HG03159 (cell line): ENCODE results near the gene AQP12A.
"Not testable (repeated sequence)": the region's sequence is repeated elsewhere in the genome, so short reads cannot be mapped to it uniquely, and the experiment has no call there.

Experiments used
- ATAC-seq: cut with Tn5 transposase; IDR thresholded peaks from one replicate; pipeline ENCODE4 v1.9.1; 2021; ENCODE audit warnings: mild to moderate bottlenecking, moderate library complexity; ENCODE audit not compliant: unreplicated experiment

The AQP12A gene

DNA sequence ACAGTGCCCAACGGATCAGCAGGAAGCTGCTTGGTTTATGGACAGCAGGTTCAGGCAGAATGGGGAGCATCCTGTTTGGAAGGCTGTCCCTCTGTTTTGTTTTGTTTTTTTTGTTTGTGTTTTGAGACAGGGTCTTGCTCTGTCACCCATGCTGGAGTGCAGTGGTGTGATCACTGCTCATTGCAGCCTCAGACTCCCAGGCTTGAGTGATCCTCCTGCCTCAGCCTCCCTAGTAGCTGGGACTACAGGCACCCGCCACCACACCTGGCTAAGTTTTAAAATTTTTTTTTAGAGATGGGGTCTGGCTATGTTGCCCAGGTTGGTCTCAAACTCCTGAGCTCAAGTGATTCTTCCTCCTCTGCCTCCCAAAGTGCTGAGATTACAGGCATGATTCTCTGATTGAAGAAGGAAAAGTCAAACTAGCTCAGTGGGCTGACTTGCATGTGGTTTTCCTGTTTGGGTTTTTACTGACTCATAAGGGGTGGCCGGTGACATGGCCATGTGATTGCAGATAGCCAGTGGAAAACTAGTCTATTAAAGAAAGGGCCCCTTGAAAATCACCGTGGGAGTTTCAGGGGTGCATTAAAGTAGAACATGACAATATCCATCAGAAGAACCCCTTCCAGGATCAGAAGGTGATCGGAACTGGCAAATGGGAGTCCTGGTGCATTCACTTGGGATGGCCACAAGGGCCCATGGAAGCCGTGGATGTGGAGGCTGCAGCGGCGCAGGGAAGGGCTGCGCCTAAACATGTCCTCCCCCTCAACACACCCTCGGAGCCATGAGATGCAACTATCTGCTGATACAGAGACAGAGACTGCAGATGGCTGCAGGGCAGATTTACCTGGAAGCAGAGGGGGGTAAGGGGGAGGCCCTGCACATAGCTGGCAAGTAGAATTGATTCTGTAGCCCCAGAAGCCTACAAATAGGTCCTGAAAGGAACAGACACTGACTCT is 35.5 kb upstream of the AQP12A start:
- ATAC-seq = no peak

DNA sequence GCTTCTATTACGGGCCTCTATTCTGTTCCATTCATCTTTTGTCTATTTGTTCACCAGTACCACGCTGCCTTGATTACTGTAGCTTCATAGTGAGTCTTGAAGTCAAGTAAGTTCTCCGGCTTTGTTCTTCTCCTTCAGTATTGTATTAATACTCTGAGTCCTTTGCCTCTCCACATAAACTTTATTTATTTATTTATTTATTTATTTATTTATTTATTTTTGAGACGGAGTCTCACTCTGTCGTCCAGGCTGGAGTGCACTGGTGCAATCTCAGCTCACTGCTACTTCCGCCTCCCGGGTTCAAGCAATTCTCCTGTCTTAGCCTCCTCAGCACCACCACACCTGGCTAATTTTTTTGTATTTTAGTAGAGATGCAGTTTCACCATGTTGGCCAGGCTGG is 31.8 kb upstream of the AQP12A start:
- ATAC-seq = not testable (repeated sequence)

DNA sequence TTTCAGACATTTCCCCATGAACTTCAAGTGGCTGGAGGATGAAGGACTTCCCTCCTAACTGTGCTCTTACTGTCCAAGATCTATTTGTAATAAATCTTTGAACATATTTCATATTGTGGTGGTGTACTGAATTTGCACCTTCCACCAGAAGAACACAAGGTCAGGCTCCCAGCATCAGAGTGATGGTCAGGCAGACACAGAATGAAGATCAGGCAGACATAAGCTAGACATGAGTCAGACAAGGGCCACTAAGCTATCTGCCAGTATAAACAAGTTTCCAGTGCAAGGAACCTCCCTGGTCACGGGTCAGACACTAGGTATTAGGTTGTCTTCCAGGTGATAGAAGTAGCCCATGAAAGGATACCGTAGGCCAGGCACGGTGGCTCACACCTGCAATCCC is 29.0 kb upstream of the AQP12A start:
- ATAC-seq = no peak

DNA sequence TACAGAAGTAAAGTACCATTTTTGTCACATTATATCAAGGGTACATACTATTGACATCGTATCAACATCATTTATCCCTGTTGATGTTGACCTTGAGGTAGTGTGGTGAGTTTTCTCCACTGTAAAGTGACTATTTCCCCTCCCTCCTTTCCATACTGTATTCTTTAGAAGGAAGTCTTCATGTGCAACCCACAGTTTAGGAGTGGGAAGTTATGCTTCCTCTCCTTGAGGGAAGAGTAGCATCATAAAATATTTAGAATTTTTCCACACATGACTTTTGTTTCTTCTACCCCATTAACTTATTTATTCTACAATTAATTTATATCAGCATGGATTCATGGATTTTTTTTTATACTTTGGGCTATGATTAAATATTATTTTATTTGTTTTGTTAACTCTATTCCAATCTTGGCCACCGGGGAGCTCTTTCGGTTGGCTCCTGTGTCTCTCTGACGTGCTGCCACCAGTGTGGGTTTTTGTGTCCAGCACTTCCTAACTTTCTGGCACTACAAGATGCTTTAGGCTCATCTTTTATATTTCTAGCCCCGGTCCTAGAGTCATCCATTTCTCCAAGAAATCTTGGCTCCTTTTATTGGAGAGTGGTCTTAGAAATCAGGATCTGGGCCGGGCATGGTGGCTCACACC is 28.0 kb upstream of the AQP12A start:
- no peak for ATAC-seq

DNA sequence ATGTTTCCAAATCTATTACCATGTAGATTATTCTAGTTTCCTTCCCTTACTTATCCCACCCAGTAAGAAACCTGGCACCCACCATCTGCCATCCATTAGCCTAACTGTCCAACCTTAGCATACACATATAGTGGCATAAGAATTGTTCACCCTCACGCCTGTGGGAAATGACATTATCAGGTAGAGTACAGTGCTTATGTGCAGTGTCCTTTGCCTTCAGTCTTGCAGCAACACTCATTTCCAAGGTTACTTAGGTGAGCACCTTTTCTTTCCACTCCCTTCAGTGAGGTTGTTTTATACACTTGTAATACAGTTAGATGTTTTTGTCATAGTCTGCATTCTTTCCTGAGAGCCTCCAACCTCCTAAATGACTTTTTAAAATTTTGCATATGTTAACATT is 27.0 kb upstream of the AQP12A start:
- no peak for ATAC-seq

DNA sequence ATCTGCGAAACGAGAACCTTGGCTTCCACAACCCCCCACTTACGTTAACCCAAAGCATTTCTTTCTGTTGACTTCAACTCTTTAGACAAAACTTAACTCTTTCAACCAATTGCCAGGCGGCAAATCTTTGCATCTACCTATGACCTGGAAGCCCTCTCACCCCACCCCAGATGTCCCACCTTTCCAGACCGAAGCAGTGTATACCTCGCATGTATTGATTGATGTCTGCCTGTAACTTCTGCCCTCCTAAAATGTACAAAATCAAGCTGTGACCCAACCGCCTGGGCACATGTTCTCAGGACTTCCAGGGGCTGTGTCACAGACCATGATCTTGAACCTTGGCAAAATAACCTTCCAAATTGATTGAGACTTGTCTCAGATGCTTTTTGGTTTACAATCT is 21.3 kb upstream of the AQP12A start:
- no peak for ATAC-seq

DNA sequence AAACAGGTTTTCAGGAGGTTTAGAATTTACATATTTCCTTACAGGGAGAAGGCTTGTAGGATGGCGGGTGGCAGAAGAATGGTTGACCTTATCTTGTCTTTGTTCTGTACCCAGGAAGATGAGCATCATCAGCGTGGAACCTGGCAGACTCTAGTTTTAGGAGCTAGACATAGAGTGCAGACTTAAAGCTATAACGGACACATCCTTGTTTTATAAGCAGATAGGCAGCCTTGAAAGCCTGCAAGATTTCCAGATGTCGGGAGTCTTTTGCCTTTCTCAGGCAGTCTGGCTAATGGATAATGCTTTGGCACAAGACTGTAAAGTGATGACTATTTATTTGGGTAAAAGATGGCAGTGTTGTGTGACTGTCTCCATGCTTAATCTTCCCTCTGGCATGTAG is 20.7 kb upstream of the AQP12A start:
- ATAC-seq = no peak

DNA sequence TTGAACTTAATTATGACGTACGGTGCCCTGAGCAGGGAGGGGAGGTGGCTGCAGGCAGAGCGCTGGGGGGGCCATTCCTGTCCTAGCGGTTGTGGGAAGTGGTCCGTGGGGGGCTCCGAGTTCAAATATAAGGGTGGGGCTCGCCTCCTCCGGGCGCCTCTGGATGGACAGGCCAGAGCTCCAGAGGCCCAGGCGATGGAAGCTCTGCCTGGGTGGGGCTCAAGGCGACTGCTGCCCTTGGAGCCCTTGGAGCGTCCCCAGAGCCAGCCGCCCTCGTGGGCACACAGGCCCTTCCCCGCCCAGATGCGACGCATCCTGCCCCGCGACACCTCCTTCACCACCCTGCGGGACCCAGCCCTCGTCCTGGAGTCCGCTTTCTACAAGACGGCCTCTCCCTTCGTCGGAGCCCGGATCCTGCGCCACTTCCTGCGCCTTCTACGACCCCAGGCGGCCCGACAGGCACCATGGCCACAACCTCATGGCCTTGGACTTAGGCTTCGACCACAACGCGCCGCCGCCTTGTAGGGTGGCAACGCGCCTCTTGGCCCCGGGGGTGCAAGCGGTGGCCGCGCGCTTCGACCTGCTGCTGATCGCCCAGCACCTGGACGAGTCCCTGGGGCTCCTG is 19.5 kb upstream of the AQP12A start:
- no peak for ATAC-seq

DNA sequence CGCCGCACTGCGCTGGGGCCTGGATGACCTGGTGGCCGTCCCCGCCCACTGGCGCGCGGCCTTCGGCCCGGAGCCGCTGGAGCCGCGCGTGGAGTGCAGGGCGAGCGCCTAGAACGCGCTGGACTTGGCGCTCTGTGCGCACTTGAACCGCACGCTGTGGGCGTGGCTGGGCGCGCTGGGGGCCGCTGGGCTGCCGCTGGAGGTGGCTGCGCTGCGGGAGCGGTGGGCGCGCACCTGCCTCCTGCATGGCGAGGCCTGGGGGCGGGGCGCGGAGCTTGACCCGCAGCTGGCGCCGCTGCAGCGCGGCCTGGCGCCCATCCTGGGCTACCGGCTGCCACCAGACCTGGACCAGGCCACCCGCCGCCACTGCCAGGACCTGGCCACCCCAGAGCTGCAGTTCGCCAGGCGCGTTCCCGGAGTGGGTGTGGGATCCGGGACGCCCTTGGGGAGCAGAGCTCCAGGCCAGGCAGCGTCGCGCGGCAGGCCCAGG is 18.9 kb upstream of the AQP12A start:
- ATAC-seq = no peak

DNA sequence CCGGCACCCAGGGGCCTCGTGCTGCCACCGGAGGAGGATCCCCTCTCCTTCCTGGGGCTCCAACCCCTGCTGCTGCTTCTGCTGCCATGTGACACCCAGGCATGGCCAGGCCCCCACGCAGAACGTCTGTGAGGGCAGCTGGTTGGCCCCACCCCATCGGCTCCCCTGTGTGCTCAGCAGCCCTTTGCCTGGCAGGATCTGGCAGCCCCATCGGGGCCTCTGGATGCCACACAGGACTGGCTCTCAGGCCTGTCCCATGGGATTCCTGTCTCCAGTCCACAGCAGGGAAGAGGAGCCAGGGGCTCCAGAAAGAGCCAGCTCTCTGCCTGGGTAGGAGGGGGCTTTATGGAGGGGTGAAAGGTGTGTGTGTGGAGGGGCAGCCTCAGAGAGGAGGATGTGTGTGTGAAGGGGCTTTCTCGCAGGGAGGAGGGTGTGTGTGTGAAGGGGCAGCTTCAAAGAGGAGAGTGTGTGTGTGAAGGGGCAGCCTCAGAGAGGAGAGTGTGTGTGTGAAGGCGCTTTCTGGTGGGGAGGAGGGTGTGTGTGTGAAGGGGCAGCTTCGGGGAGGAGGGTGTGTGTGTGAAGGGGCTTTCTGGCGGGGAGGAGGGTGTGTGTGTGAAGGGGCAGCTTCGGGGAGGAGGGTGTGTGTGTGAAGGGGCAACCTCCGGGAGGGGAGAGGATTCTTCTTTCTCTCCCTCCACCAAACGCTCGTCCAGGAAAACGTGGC is 17.0 kb upstream of the AQP12A start:
- ATAC-seq = not testable (repeated sequence)

DNA sequence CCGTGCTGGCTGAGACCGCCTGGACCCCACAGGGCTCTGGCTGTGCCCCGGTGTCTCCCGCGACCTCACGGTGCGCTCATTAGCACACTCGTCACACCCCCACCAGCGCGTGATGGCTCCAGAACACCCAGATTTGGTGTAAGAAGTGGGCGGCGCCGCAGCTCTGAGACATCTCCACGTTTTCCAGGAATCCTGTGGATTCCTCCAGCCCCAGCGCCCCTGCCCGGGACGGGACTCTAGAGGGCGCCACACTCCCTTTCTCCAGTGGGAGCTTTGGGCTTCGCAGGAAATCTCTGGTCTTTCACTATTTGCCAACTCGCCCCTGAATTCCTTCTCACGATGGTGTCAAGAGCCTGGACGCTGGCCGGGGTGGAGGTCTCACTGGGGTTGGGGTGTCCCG is 16.3 kb upstream of the AQP12A start:
- not testable (repeated sequence) for ATAC-seq

DNA sequence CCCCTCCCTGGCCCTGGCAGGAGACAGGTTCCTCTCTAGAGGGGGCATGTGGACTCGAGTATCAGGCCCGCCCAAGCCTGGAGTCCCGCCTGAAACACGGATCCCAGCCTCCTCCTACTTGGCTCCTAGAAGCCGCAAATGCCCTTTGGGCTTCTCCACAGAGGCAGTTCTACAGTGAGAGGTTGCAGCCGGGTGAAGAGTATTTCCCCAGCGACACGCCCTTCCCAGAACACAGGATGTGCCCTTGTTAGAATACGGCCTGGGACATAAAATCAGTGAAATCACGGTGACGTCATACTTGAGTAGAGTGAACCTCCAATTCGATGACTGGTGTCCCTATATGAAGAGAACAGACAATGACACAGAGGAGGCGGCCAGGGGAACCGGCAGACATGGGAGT is 13.6 kb upstream of the AQP12A start:
- not testable (repeated sequence) for ATAC-seq

DNA sequence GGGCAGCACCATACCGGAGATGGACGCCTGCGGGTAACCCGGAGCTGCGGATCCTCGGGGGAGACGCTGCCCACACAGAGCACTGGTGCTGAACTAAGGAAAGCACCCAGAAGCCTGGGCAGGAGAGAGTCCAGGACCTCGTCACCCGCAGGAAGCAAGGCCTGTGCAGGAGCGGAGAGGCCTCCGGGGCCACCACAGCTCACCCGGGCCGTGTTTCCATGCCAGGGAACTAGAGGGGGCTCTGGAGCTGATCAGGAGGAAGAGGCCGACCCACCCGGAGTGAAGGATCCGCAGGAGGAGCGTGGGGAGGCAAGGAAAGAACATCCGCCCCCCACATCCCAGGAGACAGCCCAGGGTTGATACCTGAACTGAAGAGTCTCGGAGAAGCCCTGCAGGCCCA is 12.8 kb upstream of the AQP12A start:
- ATAC-seq = not testable (repeated sequence)

DNA sequence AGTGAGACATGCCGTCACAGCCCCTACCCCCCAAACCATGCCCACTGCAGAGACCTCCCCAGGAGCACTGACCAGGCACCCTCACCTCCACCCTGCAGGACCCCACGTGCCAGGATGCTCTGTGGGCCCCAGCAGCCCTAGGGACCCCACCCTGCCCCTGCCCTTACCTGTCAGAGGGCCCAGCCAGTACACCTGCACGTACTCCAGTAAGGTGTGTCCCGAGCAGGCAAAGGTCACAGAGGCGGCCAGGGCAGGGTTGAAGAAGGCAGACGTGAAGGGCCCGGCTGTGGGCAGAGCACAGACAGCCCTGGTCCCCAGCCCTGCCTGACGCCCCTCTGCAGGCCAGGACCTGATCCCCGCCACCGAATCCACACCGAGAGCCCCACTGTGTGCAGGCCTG is 11.5 kb upstream of the AQP12A start:
- not testable (repeated sequence) for ATAC-seq

DNA sequence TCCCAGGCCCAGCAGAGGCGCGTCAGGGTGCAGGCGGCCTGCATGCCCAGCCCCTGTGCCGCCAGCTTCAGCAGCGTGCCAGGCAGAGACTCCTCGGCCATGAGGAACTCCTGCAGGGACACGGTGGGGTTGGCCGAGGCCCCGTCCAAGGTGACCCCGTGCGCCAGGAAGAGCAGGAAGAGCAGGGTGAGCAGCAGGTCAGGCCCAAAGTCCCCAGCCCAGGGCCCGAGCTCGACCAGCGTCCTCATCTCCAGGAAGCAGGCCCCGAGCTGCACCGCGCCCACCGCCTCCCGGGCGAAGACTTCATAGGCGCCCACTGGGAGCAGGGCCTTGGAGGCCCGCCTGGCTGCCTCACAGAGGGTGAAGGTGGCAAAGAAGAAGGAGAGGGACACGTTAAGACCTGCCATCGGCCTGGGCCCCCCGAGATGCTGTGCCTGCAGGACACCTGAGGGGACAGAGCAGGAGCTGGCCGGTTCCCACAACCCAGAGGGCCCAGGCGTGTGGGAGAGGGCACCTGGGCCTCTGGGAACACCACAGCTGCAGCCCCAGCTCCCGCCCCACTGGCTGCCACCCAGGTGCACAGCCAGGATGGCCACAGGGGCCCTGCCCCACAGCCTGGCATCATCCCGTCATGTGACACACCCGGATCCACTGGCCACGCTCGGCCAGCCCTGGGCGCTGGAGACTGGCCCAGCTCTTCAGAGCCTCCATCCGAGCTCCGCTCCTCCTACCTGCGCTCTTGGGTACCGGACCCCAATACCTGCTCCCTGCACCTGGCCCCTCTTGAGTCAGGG is 9.0 kb upstream of the AQP12A start, which contains the start of gene AQP12B:
AQP12B (minus strand) TSS at position 455 of the 794 bp plus-strand sequence; CDS start at position 407, 48 bp downstream.
- not testable (repeated sequence) for ATAC-seq

DNA sequence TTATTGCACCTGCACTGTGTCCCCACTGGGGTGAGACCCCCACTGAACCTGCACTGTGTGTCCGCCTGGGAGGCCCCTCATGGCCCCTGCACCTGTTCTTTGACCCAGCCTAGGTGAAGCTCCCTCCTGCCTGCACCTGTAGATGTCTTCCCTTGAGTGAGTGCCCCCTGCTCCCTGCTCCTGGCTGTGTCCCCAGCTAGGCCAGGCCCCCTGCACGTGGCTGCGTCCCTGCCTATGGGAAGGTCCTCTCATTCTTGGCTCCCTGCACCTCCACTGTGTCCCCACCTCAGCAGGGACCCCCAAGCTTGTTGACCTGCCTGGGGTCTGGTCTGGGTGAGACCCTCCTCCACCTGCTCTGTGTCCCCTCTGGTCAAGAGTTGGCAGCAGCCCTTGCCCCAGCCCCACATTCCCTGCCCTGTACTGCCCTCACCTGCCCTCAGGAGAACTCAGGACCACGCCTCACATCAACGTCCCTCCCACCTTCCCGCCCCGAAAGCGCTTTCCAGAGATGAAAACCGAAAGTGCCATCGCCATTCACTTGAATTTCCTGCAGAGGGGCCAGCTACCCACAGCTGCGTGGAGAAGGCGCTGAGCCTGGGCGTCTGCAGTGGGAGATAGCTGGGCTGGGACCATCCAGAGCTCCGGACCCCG is 8.2 kb upstream of the AQP12A start:
- ATAC-seq = not testable (repeated sequence)

DNA sequence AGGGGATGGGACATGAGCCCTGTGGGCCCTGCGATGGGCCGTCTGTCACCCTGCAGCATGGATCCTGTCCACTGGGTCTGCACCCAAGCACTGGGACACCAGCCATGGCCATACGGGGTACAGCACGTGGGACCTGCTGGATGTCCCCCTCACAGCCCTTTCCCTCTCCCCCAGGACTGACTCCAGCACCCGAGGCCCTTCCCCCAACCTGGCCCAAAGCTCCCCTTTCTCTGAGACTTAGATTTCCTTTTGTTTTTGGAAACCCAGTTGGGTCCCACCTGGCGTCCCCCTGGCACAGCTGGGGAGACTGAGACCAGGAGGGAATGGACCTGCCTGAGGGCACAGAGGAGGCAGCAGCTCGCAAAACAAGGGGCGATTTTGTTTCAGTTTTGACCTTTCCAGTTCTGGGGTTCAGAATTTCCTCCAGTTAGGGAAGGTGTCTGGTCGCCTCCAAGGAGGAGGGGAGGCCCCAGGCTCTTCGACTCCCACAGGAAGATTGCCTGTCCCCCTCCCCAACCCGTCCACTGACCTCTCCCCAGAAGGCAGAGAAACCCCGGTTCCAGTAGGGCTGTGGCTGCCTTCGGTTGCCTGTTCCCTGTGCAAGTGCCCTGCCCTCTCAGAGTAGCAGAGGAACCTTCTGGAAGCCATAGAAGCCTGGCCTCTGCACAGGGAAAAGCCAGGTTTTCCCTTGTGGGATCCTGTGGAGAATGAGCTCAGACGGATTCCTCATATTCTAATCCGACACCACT is 7.5 kb upstream of the AQP12A start:
- ATAC-seq = not testable (repeated sequence)

DNA sequence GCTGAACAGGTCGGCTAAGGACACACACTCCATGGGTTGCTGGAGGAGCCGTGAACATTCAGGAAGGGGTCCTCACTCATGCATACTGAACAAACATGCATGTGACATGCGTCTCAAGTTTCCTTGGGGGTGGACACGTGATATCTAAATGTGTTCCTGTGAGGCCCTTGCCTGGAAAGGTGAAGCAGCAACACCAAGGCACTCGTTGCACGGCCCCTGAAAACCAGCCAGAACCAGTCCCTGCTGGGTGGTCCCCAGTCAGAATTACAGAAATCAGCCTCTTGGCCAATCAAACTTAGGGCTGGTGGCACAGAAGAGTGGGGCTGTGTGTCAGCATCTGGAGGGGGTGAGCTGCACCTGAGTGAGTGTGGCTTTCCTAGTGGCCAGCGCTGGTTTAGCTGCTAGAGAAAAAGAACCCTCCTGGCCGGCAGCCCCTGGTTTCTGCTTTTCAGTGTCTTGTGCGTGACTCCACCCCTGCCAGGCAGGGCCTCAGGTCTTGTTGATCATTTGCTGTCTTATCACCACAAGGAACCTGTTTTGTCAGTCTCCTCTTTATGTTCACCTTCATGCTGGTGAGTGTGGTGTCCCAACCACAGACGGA is 5.8 kb upstream of the AQP12A start:
- no peak for ATAC-seq
